VCaP (cell line): Measurements from ENCODE around the gene IGF2.

Experiments
- H3K27ac ChIP-seq: fragments of 450-650 bp; 2 replicates; pipeline ENCODE4 v1.5.1; 2017
- TF ChIP-seq, protein P1 (sequence below): fragments of 450-650 bp; conservative IDR thresholded peaks from 2 replicates; pipeline ENCODE4 v1.5.1; 2017; ENCODE audit warnings: mild to moderate bottlenecking, moderate library complexity

The IGF2 gene

GRCh38 chr11:2101171-2101675, 38.0 kb downstream of the IGF2 start:
- TF ChIP-seq, protein P1, sequence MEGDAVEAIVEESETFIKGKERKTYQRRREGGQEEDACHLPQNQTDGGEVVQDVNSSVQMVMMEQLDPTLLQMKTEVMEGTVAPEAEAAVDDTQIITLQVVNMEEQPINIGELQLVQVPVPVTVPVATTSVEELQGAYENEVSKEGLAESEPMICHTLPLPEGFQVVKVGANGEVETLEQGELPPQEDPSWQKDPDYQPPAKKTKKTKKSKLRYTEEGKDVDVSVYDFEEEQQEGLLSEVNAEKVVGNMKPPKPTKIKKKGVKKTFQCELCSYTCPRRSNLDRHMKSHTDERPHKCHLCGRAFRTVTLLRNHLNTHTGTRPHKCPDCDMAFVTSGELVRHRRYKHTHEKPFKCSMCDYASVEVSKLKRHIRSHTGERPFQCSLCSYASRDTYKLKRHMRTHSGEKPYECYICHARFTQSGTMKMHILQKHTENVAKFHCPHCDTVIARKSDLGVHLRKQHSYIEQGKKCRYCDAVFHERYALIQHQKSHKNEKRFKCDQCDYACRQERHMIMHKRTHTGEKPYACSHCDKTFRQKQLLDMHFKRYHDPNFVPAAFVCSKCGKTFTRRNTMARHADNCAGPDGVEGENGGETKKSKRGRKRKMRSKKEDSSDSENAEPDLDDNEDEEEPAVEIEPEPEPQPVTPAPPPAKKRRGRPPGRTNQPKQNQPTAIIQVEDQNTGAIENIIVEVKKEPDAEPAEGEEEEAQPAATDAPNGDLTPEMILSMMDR, result no peak
- no peak overlapping the region for H3K27ac ChIP-seq

DNA sequence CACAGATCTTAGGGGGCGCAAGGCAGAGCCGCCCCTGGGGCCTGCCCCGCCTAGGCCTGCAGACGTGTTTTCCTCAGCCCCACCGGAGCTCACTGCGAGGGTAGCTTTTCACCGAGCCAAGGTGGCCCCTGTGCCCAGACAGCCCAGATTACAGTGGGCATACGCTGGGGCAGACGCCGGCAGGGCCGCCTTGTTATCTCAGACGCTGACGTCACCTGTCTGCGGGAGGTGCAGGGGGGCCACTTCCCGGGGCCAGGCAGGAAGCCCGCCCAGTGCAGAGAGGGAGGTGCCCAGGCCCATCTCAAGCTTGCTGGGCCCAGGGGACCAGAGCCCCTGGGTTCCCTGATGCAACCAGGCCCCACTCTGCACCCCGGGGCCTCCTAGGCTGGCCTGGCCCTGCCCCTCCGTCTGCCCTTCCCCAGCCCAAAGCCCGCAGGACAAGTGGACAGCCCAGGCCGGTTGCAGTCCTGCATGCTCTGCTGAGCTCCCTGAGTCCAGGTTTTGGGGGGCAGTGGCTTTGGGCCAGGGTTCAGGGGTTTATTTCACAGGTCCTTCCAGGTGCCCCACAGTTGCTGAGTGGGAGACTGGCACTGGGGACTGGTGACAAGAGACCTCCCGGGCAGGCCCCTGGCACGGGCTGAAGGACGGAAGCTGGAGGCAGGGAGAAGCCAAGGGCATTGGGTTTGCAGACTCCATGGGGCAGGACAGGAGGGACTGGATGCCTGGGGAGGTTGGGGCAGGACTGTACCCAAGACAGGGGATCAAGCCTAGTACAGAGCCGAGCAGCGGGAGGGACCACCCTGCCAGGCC, 38.6 kb downstream of the IGF2 start:
- TF ChIP-seq, protein P1, result no peak

GRCh38 chr11:2099516-2100349, 39.5 kb downstream of the IGF2 start:
- H3K27ac ChIP-seq, result peak overlapping the region; percentile 26; the same call in 1 of the 2 replicates
- TF ChIP-seq, protein P1, result peak; percentile 30; the same call in 1 of the 2 replicates

More for the DNA sequence above, 38.6 kb downstream of the IGF2 start:
- H3K27ac ChIP-seq, result no peak overlapping the region

- H3K27ac ChIP-seq, result peak overlapping the region; percentile 26; the same call in 1 of the 2 replicates
Observed at GRCh38 chr11:2098691-2099515, 40.3 kb downstream of the IGF2 start.

DNA sequence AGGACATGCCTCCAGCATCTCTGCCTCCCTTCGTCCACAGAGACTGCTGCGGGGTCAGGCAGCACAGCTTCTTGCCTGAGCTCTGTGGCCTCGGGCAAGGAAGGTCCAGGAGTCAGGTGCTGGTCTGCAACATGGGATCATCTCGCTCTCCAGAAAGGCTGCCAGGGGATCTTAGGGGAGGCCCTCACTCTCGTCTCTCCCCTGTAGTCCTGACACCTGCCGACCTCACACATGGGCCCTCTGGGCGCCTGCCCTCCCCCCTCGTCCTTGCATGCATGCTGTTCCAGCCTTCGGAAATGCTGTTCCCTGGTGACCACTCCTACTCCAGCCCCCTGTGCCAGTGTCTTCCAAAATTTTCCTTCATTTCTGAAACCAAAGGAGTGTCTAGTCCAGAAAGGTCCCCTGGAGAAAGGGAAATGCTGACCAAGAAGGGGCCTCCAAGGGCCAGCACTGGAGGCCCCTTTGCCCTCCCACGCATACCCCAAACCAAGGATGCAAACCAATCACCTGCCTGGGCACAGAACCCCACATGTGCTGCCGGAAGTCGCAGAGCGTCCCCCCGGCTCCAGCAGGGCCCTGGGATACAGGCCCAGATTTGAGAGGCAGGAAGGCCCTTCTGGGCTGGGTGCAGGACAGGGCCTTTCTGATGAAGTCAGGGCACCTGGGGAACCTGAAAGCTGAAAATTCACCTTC, 41.0 kb downstream of the IGF2 start:
- TF ChIP-seq, protein P1, result no peak
- H3K27ac ChIP-seq, result peak overlapping the region; percentile 71

More at GRCh38 chr11:2098691-2099515, 40.3 kb downstream of the IGF2 start:
- TF ChIP-seq, protein P1, result no peak

GRCh38 chr11:2097356-2097997, 41.7 kb downstream of the IGF2 start:
- TF ChIP-seq, protein P1, result no peak
- peak overlapping the region; percentile 71 for H3K27ac ChIP-seq
